GM13976 (cell line): ENCODE data around the gene DNAH9.

Experiments used
- DNase-seq: peaks from one replicate; pipeline ENCODE4 v3.0.0; 2012; ENCODE audit warnings: low spot score
- in situ Hi-C: fragments of 300-500 bp; cut with MboI; formaldehyde crosslinking; loops from one replicate; pipeline ENCODE4 v1.12.0; 2022; ENCODE audit warnings: low sequenced_read_pairs, mixed read lengths, inconsistent platforms; ENCODE audit not compliant: unreplicated experiment
- TF ChIP-seq, protein P1 (sequence below): IDR thresholded peaks from 2 replicates; pipeline ENCODE4 v1.5.1; 2012; ENCODE audit warnings: borderline replicate concordance, mild to moderate bottlenecking; ENCODE audit not compliant: insufficient read depth; ENCODE audit errors: extremely low read depth, missing control alignments, control extremely low read depth

The DNAH9 gene

DNA sequence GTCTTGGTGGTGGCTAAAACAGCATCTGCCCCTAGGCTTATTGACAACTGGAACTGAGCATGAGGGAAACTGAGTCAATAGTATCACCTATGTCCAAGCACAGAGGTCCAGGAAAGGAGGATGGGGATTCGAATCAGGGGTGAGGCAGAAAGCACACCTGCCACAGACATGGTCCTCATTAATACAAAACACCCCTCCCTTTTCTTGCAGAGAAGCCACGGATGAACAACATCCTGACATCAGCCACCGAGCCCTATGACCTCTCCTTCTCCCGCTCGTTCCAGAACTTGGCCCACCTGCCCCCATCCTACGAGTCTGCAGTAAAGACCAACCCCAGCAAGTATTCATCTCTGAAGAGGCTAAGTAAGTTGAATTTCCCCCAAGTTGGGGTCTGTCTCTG lies 42.7 kb upstream of the DNAH9 start:
- in situ Hi-C loops: no loop called here

DNA sequence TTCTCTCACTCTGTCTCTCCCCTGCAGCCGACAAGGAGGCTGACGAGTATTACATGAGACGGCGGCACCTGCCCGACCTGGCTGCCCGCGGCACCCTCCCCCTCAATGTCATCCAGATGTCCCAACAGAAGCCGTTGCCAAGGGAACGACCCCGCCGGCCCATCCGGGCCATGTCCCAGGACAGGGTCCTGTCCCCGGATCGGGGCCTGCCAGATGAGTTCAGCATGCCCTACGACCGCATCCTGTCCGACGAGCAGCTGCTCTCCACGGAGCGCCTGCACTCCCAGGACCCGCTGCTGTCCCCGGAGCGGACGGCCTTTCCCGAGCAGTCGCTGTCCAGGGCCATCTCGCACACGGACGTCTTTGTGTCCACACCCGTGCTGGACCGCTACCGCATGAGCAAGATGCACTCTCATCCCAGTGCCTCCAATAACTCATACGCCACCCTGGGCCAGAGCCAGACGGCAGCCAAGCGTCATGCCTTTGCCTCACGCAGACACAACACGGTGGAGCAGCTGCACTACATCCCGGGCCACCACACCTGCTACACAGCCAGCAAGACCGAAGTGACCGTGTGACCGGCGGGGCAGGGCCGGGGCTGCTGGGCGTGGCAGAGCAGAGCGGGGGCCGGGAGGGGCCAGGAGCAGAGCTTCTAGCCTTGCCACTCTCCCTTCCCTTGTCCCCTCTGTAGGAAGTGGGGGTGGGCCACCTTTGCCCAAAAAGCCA lies 40.4 kb upstream of the DNAH9 start:
- TF ChIP-seq, protein P1, sequence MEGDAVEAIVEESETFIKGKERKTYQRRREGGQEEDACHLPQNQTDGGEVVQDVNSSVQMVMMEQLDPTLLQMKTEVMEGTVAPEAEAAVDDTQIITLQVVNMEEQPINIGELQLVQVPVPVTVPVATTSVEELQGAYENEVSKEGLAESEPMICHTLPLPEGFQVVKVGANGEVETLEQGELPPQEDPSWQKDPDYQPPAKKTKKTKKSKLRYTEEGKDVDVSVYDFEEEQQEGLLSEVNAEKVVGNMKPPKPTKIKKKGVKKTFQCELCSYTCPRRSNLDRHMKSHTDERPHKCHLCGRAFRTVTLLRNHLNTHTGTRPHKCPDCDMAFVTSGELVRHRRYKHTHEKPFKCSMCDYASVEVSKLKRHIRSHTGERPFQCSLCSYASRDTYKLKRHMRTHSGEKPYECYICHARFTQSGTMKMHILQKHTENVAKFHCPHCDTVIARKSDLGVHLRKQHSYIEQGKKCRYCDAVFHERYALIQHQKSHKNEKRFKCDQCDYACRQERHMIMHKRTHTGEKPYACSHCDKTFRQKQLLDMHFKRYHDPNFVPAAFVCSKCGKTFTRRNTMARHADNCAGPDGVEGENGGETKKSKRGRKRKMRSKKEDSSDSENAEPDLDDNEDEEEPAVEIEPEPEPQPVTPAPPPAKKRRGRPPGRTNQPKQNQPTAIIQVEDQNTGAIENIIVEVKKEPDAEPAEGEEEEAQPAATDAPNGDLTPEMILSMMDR: no peak
- DNase-seq: no peak
- in situ Hi-C loops: no loop called here

More for the DNA sequence above, 42.7 kb upstream of the DNAH9 start:
- TF ChIP-seq, protein P1: no peak
- DNase-seq: no peak

DNA sequence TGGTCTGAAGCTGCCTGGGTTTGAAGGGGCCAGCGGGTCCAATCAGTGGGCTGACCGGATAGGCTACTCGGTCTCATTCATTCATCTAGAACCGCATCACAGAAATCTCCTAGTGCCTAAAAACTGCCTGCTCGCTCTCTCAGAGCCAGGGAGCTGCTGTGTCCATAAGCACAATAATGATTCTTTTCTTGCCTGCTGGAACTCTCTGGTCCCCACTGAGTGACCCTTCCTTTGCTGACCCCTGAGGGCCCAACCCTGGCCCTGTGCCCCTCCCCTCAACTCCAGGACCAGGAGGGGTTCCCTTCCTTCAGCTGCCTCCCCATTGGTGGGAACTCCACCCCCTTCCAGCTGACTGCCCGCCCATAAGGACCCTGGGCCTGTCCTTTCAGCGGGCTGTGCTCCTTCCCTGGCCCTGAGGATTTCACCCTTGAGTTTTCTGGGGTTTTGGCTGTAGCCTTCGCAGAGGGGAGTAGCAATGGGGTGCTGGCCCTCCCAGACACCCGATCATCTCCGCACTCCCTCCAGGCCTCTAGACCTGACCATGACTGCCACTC lies 39.5 kb upstream of the DNAH9 start:
- TF ChIP-seq, protein P1: no peak
- in situ Hi-C loops: no loop called here
- peak; percentile 21 for DNase-seq

GRCh38 chr17:11559601-11560000 lies 38.7 kb upstream of the DNAH9 start:
- DNase-seq: no peak
- in situ Hi-C loops: no loop called here
- TF ChIP-seq, protein P1: no peak

DNA sequence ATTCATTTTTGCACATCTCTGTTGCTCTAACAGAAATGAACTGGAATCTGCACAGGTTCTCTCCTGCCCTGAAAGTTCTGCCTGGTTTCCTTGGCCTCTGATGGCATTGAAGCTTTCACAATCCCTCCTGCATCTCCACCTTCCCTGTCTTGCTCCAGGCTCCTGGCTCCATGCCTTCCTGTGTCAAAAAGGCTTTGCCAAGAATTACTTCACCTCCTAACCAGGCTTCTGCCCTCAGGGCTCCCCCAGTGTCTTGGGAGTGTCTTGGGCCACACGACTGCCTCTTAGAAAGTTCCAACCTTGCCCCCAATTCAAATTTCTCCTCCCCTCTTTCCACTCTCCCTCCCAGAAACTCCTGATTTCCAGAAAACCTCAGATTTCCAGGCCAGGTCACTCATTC lies 37.0 kb upstream of the DNAH9 start:
- TF ChIP-seq, protein P1: no peak
- in situ Hi-C loops: no loop called here
- no peak for DNase-seq

DNA sequence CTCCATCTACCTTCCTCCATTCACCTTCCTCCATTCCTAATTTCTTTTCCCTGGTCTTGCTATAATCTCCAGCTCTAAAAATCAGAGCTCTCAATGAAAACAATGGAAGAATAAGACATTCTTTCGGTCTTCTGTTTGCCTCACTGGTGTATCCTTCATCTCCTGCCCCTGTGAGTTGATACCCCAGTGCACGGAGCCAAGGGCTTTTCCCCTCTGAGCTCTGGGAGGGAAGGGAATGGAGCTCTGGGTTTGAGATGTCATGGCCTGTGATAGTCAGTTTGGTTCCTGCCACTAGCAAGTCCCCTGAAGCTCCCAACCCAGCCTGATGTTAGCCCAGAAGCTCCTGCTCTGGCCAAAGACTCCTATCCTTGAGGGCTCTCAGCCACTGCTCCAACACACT lies 36.6 kb upstream of the DNAH9 start:
- TF ChIP-seq, protein P1: no peak
- in situ Hi-C loops: no loop called here
- DNase-seq: no peak
